Hepatocyte (in vitro differentiated cells): Measurements from ENCODE around the gene MAS1. TPM values are rescaled to one million over a fixed set of nuclear protein-coding genes. Genes with fewer than 3 reads are reported as not detected.

Source experiments
- DNase-seq: peaks from one replicate; pipeline ENCODE4 v3.0.0-alpha.2; 2016; ENCODE audit warnings: low spot score
- H2AFZ ChIP-seq: fragments of 200-600 bp; sonication (generic); 2 replicates; pipeline ENCODE4 v1.6.0; 2016; ENCODE audit warnings: antibody characterized with exemption, mild to moderate bottlenecking
- H3K27ac ChIP-seq: fragments of 200-600 bp; sonication (generic); 2 replicates; pipeline ENCODE4 v1.5.1; 2016; ENCODE audit warnings: mild to moderate bottlenecking
- H3K27me3 ChIP-seq: fragments of 200-600 bp; sonication (generic); 2 replicates; pipeline ENCODE4 v1.6.1; 2016
- H3K36me3 ChIP-seq: fragments of 200-600 bp; sonication (generic); replicated peaks from 2 replicates; pipeline ENCODE4 v1.5.1; 2016; ENCODE audit warnings: low read depth; ENCODE audit not compliant: insufficient read depth
- H3K4me1 ChIP-seq: fragments of 200-600 bp; sonication (generic); 2 replicates; pipeline ENCODE4 v1.5.1; 2016; ENCODE audit warnings: mild to moderate bottlenecking, moderate library complexity; ENCODE audit not compliant: insufficient read depth
- H3K4me2 ChIP-seq: fragments of 200-600 bp; sonication (generic); 2 replicates; pipeline ENCODE4 v1.6.0; 2016
- H3K4me3 ChIP-seq: fragments of 200-600 bp; sonication (generic); 2 replicates; pipeline ENCODE4 v1.5.1; 2016; ENCODE audit warnings: mild to moderate bottlenecking
- H3K79me2 ChIP-seq: fragments of 200-600 bp; sonication (generic); 2 replicates; pipeline ENCODE4 v1.6.0; 2017; ENCODE audit warnings: mild to moderate bottlenecking
- H3K9me2 ChIP-seq: fragments of 200-600 bp; sonication (generic); replicated peaks from 2 replicates; pipeline ENCODE4 v1.6.0; 2017; ENCODE audit warnings: mild to moderate bottlenecking; ENCODE audit not compliant: insufficient read depth
- H3K9me3 ChIP-seq: fragments of 200-600 bp; sonication (generic); 2 replicates; pipeline ENCODE4 v1.5.1; 2016; ENCODE audit warnings: low read depth, mild to moderate bottlenecking
- H4K20me1 ChIP-seq: fragments of 200-600 bp; sonication (generic); 2 replicates; pipeline ENCODE4 v1.6.0; 2016; ENCODE audit warnings: mild to moderate bottlenecking; ENCODE audit not compliant: insufficient read depth, poor library complexity, severe bottlenecking
- EZH2 ChIP-seq: fragments of 200-600 bp; sonication (generic); IDR thresholded peaks from 2 replicates; pipeline ENCODE4 v1.6.1; 2016; ENCODE audit warnings: antibody characterized with exemption, mild to moderate bottlenecking, borderline replicate concordance
- EZH2phosphoT487 ChIP-seq: fragments of 200-600 bp; sonication (generic); IDR thresholded peaks from one replicate; pipeline ENCODE4 v1.6.1; 2018; ENCODE audit warnings: antibody characterized with exemption, mild to moderate bottlenecking, low read depth, moderate library complexity; ENCODE audit not compliant: unreplicated experiment, severe bottlenecking
- WGBS: methylation state at CpG from one replicate; pipeline ENCODE4 v1.1.6; 2016; ENCODE audit warnings: low lambda C conversion rate; ENCODE audit errors: missing lambda C conversion rate; 5-methylcytosine and 5-hydroxymethylcytosine counted together
- polyA plus RNA-seq: library from polyadenylated mRNA; unstranded; fragments of >200 nt; fragmentation: Nextera tagmentation; extraction: Ambion mirVana; gene quantifications from 2 replicates; pipeline ENCODE4 v1.2.1, GENCODE V29; 2016
- total RNA-seq: library from RNA; depleted of rRNA; stranded (reverse); fragments of >200 nt; gene quantifications from 2 replicates; pipeline ENCODE4 v1.2.3, GENCODE V29; 2014
- TF ChIP-seq, protein P1 (sequence below): fragments of 200-600 bp; sonication (generic); IDR thresholded peaks from 2 replicates; pipeline ENCODE4 v1.5.1; 2016; ENCODE audit warnings: antibody characterized with exemption, mild to moderate bottlenecking; ENCODE audit not compliant: poor library complexity

Gene MAS1
- total and polyA plus RNA-seq, 2 experiments from 2014 or later: not detected

GRCh38 chr6:159880412-159880975, 10.3 kb upstream of the MAS1 start:
- Histone ChIP-seq H3K27ac (no peak overlapping the region), H2AFZ (no peak overlapping the region)
- TF ChIP-seq, protein P1, sequence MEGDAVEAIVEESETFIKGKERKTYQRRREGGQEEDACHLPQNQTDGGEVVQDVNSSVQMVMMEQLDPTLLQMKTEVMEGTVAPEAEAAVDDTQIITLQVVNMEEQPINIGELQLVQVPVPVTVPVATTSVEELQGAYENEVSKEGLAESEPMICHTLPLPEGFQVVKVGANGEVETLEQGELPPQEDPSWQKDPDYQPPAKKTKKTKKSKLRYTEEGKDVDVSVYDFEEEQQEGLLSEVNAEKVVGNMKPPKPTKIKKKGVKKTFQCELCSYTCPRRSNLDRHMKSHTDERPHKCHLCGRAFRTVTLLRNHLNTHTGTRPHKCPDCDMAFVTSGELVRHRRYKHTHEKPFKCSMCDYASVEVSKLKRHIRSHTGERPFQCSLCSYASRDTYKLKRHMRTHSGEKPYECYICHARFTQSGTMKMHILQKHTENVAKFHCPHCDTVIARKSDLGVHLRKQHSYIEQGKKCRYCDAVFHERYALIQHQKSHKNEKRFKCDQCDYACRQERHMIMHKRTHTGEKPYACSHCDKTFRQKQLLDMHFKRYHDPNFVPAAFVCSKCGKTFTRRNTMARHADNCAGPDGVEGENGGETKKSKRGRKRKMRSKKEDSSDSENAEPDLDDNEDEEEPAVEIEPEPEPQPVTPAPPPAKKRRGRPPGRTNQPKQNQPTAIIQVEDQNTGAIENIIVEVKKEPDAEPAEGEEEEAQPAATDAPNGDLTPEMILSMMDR: no peak
- TF ChIP-seq EZH2 (no peak), EZH2phosphoT487 (no peak)

DNA sequence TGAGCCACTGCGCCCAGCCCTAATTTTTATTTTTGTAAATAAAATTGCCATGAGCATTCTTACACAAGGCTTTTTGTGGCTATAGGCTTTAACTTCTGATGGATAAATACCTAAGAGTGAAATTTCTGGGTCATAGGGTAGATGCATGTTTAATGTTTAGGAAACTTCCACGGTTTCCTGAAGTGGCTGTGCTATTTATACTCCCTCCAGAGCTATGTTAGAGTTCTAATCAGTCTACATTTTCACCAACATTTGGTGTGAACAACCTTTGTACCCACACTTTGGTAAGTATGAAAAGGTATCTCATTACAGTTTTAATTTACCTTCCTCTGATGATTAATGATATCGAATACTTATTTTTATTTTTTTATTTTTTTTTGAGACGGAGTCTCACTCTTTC, 6.1 kb upstream of the MAS1 start:
- WGBS: 95% methylated on average over 4 of the region's 4 CpGs
- Histone ChIP-seq H3K4me2 (no peak overlapping the region), H3K4me1 (no peaks in the 10 kb centered on the region), H3K4me3 (no peak overlapping the region), H3K36me3 (no peaks in the 10 kb centered on the region), H3K9me3 (no peaks in the 10 kb centered on the region), H4K20me1 (no peaks in the 10 kb centered on the region), H2AFZ (no peak overlapping the region), H3K79me2 (no peaks in the 10 kb centered on the region), H3K9me2 (no peaks in the 10 kb centered on the region), H3K27me3 (peaks cover 8% of the 10 kb centered on the region), H3K27ac (no peak overlapping the region)
- TF ChIP-seq EZH2 (no peak), EZH2phosphoT487 (no peak)
- TF ChIP-seq, protein P1: no peak
- DNase-seq: no peak

More at GRCh38 chr6:159880412-159880975, 10.3 kb upstream of the MAS1 start:
- Histone ChIP-seq H3K9me2 (no peaks in the 10 kb centered on the region), H3K9me3 (no peaks in the 10 kb centered on the region), H3K4me2 (no peak overlapping the region), H3K27me3 (no peaks in the 10 kb centered on the region), H3K4me1 (no peaks in the 10 kb centered on the region), H3K79me2 (no peaks in the 10 kb centered on the region), H4K20me1 (no peaks in the 10 kb centered on the region), H3K4me3 (no peak overlapping the region), H3K36me3 (no peaks in the 10 kb centered on the region)
- no peak for DNase-seq
- 77% methylated on average over 6 of the region's 6 CpGs for WGBS

DNA sequence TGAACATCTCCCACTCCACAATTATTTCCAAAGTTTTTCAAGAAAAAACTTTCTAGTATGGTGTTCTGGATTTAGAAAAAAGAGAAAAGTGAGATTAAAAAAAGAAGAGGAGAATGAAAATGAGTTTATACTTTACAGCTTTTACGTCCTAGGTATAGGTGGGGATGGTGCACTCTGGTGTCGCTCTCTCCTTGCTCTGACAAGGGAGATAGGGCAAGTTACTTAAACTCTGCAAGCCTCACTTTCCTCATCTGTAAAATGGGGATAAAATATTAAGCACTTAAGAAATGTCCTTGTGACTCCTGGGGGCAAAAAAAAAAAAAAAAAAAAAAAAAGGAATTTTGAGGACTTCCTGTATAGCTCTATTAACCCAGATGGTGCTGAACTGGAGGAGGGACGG, 4.5 kb upstream of the MAS1 start:
- no peak overlapping the region for H3K27ac ChIP-seq
- no peaks in the 10 kb centered on the region for H4K20me1 ChIP-seq
- no peak for TF ChIP-seq EZH2phosphoT487
- TF ChIP-seq, protein P1: no peak
- DNase-seq: no peak
- H3K4me3 ChIP-seq: no peak overlapping the region
- H3K36me3 ChIP-seq: no peaks in the 10 kb centered on the region
- 93% methylated on average over 3 of the region's 3 CpGs for WGBS
- no peak overlapping the region for H2AFZ ChIP-seq
- no peaks in the 10 kb centered on the region for H3K9me2 ChIP-seq
- peaks cover 22% of the 10 kb centered on the region for H3K27me3 ChIP-seq
- H3K79me2 ChIP-seq: no peaks in the 10 kb centered on the region
- no peaks in the 10 kb centered on the region for H3K4me1 ChIP-seq
- H3K9me3 ChIP-seq: no peaks in the 10 kb centered on the region
- no peak overlapping the region for H3K4me2 ChIP-seq

DNA sequence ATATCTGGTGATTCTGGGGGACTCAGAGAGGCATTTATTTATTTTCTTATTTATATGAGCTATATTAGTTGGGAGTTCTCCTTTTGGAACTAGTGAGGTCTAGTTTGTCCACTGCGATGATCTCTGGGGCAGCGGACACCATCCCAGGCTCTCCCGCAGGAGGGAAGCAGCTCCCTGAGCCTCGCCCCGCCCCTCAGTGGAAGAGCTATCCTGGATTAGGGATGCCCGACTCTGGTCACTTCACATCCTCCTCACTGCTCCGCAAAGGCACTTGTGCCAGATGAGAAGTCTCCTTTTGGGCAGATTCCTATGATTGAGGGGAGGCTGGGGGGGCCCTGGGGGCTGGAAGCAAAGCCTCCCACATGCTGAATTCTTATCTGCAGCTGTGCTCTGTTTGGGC, 3.6 kb upstream of the MAS1 start:
- H3K36me3 ChIP-seq: no peaks in the 10 kb centered on the region
- no peak for DNase-seq
- WGBS: 80% methylated on average over 7 of the region's 7 CpGs
- no peaks in the 10 kb centered on the region for H3K79me2 ChIP-seq
- TF ChIP-seq EZH2: no peak
- TF ChIP-seq, protein P1: no peak
- TF ChIP-seq EZH2phosphoT487: no peak
- H3K27ac ChIP-seq: no peak overlapping the region
- no peaks in the 10 kb centered on the region for H3K9me2 ChIP-seq
- H4K20me1 ChIP-seq: no peaks in the 10 kb centered on the region
- H3K4me3 ChIP-seq: no peak overlapping the region
- no peak overlapping the region for H2AFZ ChIP-seq
- no peak overlapping the region for H3K4me2 ChIP-seq
- peaks cover 22% of the 10 kb centered on the region for H3K27me3 ChIP-seq
- no peaks in the 10 kb centered on the region for H3K4me1 ChIP-seq
- no peaks in the 10 kb centered on the region for H3K9me3 ChIP-seq
